KG1 (cell line): Measurements from ENCODE around the gene TCL1A.

Source experiments
- DNase-seq: peaks from one replicate; lab custom pipeline; 2025; lab: John Stamatoyannopoulos, UW

The TCL1A gene

DNA sequence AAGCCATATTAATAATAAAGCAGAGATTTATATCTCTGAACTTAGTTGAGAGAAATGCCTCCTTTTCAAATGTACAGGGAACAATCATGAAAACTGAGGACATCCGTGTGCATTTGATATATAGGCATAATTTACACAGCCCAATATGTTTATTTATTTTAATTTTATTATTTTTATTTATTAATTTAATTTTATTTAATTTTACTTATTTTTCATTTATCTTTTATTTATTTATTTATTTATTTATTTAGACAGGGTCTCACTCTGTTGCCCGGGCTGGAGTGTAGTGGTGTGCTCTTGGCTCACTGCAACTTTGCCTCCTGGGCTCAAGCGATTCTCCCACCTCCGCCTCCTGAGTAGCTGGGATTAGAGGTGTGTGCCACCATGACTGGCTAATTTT lies 8.4 kb downstream of the TCL1A start:
- no peak for DNase-seq

GRCh38 chr14:95703805-95704204 lies 10.1 kb downstream of the TCL1A start:
- DNase-seq: no peak

DNA sequence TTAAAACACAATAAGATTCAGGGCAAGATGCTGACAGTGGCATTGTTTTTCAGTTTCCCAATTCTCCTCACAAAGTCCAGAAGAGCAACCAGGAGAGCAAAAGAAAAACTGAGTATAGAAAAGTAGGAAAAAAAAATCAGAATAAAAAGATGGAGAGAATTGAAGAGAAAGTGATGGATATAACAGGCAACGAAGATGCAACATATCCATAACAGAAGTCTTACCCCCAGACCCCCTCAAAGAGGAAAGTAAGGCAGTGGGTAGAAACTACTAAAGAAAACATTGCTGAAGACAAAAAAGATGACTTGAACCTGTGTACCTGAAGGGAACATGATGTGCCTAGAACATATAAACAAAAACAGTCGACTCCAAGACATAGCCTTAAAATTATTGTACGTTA lies 10.6 kb downstream of the TCL1A start:
- no peak for DNase-seq

GRCh38 chr14:95701846-95702221 lies 12.1 kb downstream of the TCL1A start:
- no peak for DNase-seq

DNA sequence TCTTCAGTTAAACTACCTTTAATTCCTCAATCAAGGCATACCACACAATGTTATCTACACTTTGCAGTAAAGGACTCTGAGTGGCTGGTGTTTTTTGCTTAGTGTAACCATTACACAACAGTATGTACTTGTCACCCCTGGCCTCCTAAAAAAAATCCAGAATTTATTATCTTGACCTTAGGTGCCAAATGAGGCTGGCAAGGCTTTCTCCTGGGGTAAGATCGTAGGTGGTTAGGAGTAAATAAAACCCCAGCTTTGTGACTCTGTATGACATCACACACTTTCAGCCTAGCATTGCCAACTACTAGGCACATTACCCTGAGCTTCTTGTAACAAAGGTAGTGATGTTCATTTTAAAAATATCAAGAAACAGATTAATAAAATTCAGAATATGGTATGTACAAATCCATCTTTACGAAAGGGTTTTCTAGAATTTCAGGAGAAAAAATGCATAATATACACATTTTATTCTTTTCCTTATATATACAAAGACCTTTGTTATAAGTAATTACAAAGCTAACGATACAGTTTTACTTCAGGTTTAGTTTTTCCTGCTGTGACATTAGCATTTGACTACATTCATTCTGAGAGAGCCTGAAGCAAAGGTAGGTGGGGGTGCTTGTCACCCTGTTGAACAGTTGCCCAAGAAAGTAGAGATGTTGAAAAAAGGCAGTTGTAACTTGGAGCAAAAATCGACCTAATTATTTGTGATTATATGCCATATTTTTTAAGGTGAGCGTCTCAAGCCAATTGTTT lies 13.5 kb downstream of the TCL1A start:
- no peak for DNase-seq

GRCh38 chr14:95699412-95699811 lies 14.5 kb downstream of the TCL1A start:
- DNase-seq: no peak

DNA sequence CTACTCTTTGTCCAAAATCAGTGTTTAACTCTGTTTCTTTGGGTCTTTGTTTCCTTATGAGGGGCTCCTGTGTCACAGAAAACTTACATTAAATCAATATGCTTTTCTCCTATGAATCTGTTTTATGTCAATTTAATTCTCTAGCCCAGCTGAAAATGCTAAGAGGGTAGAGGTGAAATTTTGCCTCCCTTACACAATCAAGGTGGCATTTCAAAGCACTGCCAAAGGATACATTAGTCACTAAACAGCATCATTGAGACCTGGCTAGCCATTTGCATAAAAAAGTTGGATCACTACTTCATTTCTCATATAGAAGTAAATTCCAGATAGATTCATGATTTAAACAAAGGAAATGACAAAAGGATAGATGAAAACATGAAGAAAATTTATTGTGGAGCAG lies 15.6 kb downstream of the TCL1A start:
- no peak for DNase-seq

DNA sequence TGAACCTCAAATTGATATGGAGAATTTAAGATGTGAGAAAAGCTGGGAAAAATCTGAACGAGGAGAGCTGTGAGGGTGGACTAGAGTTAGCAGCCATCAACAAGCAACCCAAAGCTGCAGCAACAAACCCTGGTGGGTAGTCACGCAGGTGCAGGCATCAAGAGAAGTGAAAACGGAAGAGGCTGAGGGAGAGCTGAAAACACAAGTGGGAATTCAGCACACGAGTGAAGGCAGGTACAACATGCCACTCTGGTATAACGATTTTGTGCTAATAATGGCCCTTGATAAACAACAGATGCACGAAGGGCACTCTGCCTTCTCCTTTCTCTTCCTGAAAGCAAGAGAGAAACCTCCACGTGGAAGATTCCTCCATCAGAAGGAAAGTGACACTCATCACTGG lies 16.2 kb downstream of the TCL1A start:
- DNase-seq: no peak

- DNase-seq: no peak
Observed at GRCh38 chr14:95696741-95697140, 17.2 kb downstream of the TCL1A start.

- no peak for DNase-seq
Observed at GRCh38 chr14:95695913-95696312, 18.0 kb downstream of the TCL1A start.

GRCh38 chr14:95695051-95695450 lies 18.9 kb downstream of the TCL1A start:
- no peak for DNase-seq

DNA sequence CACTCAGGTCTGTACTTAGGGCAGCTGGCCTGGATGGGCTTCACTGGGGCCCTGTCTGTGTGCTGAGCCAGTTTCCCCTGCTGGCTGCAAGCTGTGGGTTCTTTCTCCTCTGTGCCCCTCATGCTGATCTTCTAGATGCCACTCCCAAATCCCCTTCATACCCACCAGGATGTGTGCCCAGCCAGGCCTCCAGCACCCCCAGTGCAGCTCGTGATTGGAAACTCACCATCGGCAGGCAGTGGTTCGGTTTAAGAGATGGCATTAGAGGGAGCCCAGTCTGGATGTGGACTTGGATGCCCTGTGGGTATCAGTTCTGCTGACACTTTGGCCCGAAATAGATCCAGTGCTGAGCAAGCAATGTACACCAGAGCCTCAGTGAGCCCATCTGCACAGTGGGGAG lies 21.8 kb downstream of the TCL1A start:
- DNase-seq: no peak

- no peak for DNase-seq
Observed at GRCh38 chr14:95691591-95691990, 22.3 kb downstream of the TCL1A start.

GRCh38 chr14:95690815-95691214 lies 23.1 kb downstream of the TCL1A start:
- no peak for DNase-seq

DNA sequence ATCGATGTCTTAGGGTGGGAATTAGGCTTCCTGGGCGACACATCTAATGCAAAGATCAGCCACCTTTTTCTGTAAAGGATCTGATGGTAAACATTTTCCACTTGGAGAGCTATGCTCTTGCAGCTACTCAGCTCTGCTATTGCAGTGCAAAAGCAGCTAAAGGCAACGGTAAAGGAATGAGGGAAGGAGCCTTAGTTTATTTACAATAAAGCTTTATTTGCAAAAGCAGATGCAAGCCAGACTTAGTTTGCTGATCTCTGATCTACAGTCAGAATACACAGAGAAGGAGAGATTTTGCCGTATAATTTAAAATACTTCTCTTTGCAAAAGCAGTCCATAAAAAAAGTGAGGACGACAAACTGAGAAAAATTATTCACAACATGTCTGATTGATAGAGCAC lies 24.5 kb downstream of the TCL1A start:
- DNase-seq: no peak

GRCh38 chr14:95686935-95687334 lies 27.0 kb downstream of the TCL1A start:
- no peak for DNase-seq

- DNase-seq: no peak
Observed at GRCh38 chr14:95685978-95686922, 27.7 kb downstream of the TCL1A start, which contains the start of gene TCL1B. Gene TCL1B, plus strand, starts transcription at chr14:95686426. Its CDS starts 42 bp downstream, at chr14:95686468.

GRCh38 chr14:95683793-95684192 lies 30.1 kb downstream of the TCL1A start:
- DNase-seq: no peak

GRCh38 chr14:95681153-95681552 lies 32.8 kb downstream of the TCL1A start:
- DNase-seq: no peak

DNA sequence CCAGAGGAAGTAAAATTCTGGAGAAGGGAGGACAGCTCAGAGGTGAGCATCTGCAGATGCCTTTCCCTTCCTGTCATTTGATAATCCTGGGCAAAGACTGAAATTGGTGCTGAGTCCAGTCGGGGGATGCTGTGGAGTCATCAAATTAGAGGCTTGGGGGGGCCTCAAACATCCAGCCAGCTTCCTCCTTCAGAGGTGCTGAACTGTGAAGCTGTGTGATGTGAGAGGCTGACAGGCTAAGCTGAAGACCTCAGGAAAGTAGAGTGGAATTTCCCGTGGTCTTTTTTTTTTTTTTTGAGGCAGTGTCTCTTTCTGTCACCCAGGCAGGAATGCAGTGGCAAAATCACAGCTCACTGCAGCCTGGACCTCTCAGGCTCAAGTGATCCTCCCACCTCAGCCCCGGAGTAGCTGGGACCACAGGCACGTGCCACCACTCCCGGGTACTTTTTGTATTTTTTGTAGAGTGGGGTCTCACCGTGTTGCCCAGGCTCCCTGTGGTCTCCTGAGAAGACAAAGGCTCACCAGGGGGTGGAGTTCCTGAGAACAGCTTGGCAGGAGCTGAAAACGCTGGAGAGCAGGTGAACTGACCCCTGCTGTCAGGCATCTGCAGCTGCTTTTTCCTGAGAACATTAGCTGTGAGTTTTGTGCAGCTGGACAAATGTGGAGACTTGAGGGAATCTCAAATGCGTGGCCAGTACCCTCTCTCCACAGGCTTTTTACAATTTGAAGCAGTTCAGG lies 33.8 kb downstream of the TCL1A start:
- DNase-seq: no peak

GRCh38 chr14:95679148-95679815 lies 34.6 kb downstream of the TCL1A start:
- no peak for DNase-seq
